Neural progenitor cell (in vitro differentiated cells): ENCODE measurements around the gene UNC5CL. TPM values are rescaled to one million over a fixed set of nuclear protein-coding genes. Genes with fewer than 3 reads are reported as not detected.

ENCODE experiments used
- DNase-seq: peaks from one replicate; pipeline ENCODE4 v3.0.0-alpha.2; 2016; ENCODE audit warnings: low spot score
- H2AFZ ChIP-seq: fragments of 200-600 bp; sonication (generic); replicated peaks from 2 replicates; pipeline ENCODE4 v1.6.1; 2016; ENCODE audit warnings: antibody characterized with exemption
- H3F3A ChIP-seq: fragments of 200-600 bp; sonication (generic); 2 replicates; pipeline ENCODE4 v1.6.1; 2016; ENCODE audit warnings: antibody characterized with exemption, low read depth
- H3K27ac ChIP-seq: fragments of 200-600 bp; sonication (generic); 2 replicates; pipeline ENCODE4 v1.5.1; 2016; ENCODE audit warnings: mild to moderate bottlenecking
- H3K27me3 ChIP-seq: fragments of 200-600 bp; sonication (generic); 2 replicates; pipeline ENCODE4 v1.6.1; 2016; ENCODE audit warnings: mild to moderate bottlenecking, moderate library complexity
- H3K36me3 ChIP-seq: fragments of 200-600 bp; sonication (generic); 2 replicates; pipeline ENCODE4 v1.5.1; 2016
- H3K4me1 ChIP-seq: fragments of 200-600 bp; sonication (generic); 2 replicates; pipeline ENCODE4 v1.6.1; 2016; ENCODE audit warnings: mixed run types
- H3K4me2 ChIP-seq: fragments of 200-600 bp; sonication (generic); 2 replicates; pipeline ENCODE4 v1.6.1; 2016
- H3K4me3 ChIP-seq: fragments of 200-600 bp; sonication (generic); 2 replicates; pipeline ENCODE4 v1.5.1; 2016
- H3K79me2 ChIP-seq: fragments of 200-600 bp; sonication (generic); 2 replicates; pipeline ENCODE4 v1.6.1; 2016; ENCODE audit warnings: low read depth
- H3K9ac ChIP-seq: fragments of 200-600 bp; sonication (generic); 2 replicates; pipeline ENCODE4 v1.6.1; 2016
- H3K9me3 ChIP-seq: fragments of 200-600 bp; sonication (generic); 2 replicates; pipeline ENCODE4 v1.5.1; 2016; ENCODE audit warnings: low read depth
- H4K20me1 ChIP-seq: fragments of 200-600 bp; sonication (generic); 2 replicates; pipeline ENCODE4 v1.6.1; 2016; ENCODE audit warnings: low read depth
- H3K27ac Mint-ChIP-seq: 3 replicates; pipeline ENCODE4 v1.8.0; 2021; ENCODE audit warnings: mixed read lengths
- H3K27me3 Mint-ChIP-seq: 2 replicates; pipeline ENCODE4 v1.8.0; 2022; ENCODE audit warnings: low read depth, mild to moderate bottlenecking, inconsistent platforms, moderate library complexity, mixed read lengths; ENCODE audit not compliant: insufficient read depth
- H3K36me3 Mint-ChIP-seq: 3 replicates; pipeline ENCODE4 v1.8.0; 2021; ENCODE audit warnings: mixed read lengths
- H3K4me1 Mint-ChIP-seq: 3 replicates; pipeline ENCODE4 v1.8.0; 2021; ENCODE audit warnings: mixed read lengths
- H3K4me3 Mint-ChIP-seq: 3 replicates; pipeline ENCODE4 v1.8.0; 2021; ENCODE audit warnings: mild to moderate bottlenecking, moderate library complexity, mixed read lengths
- H3K9me3 Mint-ChIP-seq: 3 replicates; pipeline ENCODE4 v1.8.0; 2020; ENCODE audit warnings: mixed read lengths
- EZH2 ChIP-seq: fragments of 200-600 bp; sonication (generic); IDR thresholded peaks from 2 replicates; pipeline ENCODE4 v1.6.1; 2017; ENCODE audit warnings: antibody characterized with exemption, mild to moderate bottlenecking, moderate library complexity
- EZH2phosphoT487 ChIP-seq: fragments of 200-600 bp; sonication (generic); IDR thresholded peaks from 2 replicates; pipeline ENCODE4 v1.6.1; 2017; ENCODE audit warnings: antibody characterized with exemption
- total RNA-seq: library from RNA; depleted of rRNA; stranded (reverse); fragments of >200 nt; gene quantifications from 2 replicates; pipeline ENCODE4 v1.2.3, GENCODE V29; 2015; ENCODE audit warnings: low replicate concordance
- TF ChIP-seq, protein P1 (sequence below): fragments of 200-600 bp; sonication (generic); IDR thresholded peaks from 2 replicates; pipeline ENCODE4 v1.5.1; 2017; ENCODE audit warnings: antibody characterized with exemption, mild to moderate bottlenecking

Gene UNC5CL
- total RNA-seq, 1 donor from 2014 or later: 2.2 TPM

DNA sequence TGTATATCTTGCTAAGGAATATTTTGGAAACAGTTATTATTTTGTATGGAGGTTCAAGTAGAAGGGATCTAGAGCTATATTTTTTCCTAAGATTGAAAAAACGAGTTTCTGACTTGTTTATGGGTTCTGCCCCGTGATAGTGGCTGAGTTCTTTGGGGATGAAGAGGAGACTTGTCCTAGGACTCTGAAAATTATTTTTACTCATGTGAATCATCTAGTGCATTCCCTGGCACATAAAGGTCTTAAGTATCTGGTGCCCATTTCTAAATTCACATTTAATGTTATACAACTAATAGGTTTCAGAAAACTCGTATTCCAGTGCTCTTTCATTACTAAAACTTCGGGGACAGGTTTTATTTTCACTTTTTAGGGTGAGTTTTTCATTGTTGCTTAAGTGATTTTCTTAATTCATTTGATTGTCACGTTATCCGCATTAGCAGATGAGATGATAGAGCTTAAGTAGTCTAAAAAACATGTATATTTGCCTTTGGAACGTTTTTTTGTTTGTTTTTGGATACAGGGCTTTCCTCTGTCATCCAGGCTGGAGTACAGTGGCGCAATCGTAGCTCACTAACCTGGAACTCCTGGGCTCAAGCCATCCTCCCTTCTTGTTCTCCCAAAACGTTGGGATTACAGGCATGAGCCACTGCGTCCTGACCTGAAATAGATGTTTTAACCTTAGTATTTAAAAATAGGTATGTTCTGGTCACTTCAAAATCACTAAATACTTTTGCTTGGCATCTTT lies 35.8 kb upstream of the UNC5CL start:
- H4K20me1 ChIP-seq: peaks cover 56% of the 10 kb centered on the region
- H3K27ac Mint-ChIP-seq: peak overlapping the region; percentile 98
- H3K4me3 ChIP-seq: peak overlapping the region; percentile 96
- TF ChIP-seq EZH2 (no peak), EZH2phosphoT487 (no peak)
- TF ChIP-seq, protein P1, sequence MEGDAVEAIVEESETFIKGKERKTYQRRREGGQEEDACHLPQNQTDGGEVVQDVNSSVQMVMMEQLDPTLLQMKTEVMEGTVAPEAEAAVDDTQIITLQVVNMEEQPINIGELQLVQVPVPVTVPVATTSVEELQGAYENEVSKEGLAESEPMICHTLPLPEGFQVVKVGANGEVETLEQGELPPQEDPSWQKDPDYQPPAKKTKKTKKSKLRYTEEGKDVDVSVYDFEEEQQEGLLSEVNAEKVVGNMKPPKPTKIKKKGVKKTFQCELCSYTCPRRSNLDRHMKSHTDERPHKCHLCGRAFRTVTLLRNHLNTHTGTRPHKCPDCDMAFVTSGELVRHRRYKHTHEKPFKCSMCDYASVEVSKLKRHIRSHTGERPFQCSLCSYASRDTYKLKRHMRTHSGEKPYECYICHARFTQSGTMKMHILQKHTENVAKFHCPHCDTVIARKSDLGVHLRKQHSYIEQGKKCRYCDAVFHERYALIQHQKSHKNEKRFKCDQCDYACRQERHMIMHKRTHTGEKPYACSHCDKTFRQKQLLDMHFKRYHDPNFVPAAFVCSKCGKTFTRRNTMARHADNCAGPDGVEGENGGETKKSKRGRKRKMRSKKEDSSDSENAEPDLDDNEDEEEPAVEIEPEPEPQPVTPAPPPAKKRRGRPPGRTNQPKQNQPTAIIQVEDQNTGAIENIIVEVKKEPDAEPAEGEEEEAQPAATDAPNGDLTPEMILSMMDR: no peak
- H3K27me3 Mint-ChIP-seq: no peaks in the 10 kb centered on the region
- H3K4me3 Mint-ChIP-seq: peak overlapping the region; percentile 92
- H3K4me1 ChIP-seq: peaks cover 37% of the 10 kb centered on the region
- H3K9me3 Mint-ChIP-seq: no peaks in the 10 kb centered on the region
- no peaks in the 10 kb centered on the region for H3K9me3 ChIP-seq
- H3K27ac ChIP-seq: no peak overlapping the region
- no peak overlapping the region for H3K9ac ChIP-seq
- no peak for DNase-seq
- H2AFZ ChIP-seq: no peak overlapping the region
- H3K4me1 Mint-ChIP-seq: peaks cover 28% of the 10 kb centered on the region
- H3F3A ChIP-seq: peaks cover 34% of the 10 kb centered on the region
- no peaks in the 10 kb centered on the region for H3K27me3 ChIP-seq
- H3K4me2 ChIP-seq: peak overlapping the region; percentile 92
- H3K79me2 ChIP-seq: peaks cover 81% of the 10 kb centered on the region
- peaks cover 2% of the 10 kb centered on the region for H3K36me3 Mint-ChIP-seq
- peaks cover 14% of the 10 kb centered on the region for H3K36me3 ChIP-seq

DNA sequence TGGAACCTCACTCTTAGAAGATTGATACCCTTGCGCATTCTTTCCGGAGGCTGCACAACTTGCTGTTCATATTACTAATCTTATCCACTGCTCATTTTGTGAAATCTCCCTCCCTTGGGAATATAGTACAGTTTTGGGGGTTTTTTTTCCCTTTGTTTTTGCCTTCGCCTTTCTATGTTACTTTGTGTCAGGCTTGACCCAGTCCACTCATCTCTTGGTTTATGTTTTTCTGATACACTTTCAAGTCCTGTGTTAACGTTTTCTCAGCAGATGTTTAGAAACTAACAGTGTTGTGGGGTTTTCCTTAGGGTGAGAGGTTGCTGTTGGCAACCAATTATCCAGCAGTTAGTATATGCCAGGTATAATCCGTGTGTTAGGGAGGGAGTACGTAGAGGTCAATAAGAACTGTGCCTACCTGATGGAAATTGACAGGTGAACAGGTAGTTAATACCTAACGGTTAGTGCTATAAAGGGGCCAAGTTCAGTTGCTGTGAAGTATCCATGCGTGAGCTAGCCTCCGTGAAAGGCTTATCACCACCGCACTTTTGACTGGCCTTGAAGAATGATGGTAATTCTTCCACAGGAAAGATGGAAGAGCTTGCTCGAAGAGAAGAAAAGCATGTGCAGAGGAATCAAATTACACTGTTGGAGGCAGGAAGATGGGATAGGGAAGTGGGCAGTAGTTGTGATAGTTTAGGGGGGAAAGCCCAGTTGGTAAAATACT lies 35.1 kb upstream of the UNC5CL start:
- Histone ChIP-seq H3K27me3 (no peaks in the 10 kb centered on the region), H3K79me2 (peaks cover 73% of the 10 kb centered on the region), H3K27ac (peak overlapping the region; percentile 97), H3K36me3 (peaks cover 14% of the 10 kb centered on the region), H3F3A (peaks cover 34% of the 10 kb centered on the region), H2AFZ (no peak overlapping the region), H4K20me1 (peaks cover 54% of the 10 kb centered on the region), H3K4me3 (peak overlapping the region; percentile 96), H3K9me3 (no peaks in the 10 kb centered on the region), H3K4me1 (peaks cover 37% of the 10 kb centered on the region), H3K4me2 (peak overlapping the region; percentile 92), H3K9ac (peak overlapping the region; percentile 92)
- Mint-ChIP-seq H3K27ac (peak overlapping the region; percentile 98), H3K27me3 (no peaks in the 10 kb centered on the region), H3K4me3 (peak overlapping the region; percentile 92), H3K9me3 (no peaks in the 10 kb centered on the region), H3K36me3 (no peaks in the 10 kb centered on the region), H3K4me1 (peaks cover 28% of the 10 kb centered on the region)
- DNase-seq: peak; percentile 22
- TF ChIP-seq, protein P1: no peak
- TF ChIP-seq EZH2phosphoT487 (no peak), EZH2 (no peak)

DNA sequence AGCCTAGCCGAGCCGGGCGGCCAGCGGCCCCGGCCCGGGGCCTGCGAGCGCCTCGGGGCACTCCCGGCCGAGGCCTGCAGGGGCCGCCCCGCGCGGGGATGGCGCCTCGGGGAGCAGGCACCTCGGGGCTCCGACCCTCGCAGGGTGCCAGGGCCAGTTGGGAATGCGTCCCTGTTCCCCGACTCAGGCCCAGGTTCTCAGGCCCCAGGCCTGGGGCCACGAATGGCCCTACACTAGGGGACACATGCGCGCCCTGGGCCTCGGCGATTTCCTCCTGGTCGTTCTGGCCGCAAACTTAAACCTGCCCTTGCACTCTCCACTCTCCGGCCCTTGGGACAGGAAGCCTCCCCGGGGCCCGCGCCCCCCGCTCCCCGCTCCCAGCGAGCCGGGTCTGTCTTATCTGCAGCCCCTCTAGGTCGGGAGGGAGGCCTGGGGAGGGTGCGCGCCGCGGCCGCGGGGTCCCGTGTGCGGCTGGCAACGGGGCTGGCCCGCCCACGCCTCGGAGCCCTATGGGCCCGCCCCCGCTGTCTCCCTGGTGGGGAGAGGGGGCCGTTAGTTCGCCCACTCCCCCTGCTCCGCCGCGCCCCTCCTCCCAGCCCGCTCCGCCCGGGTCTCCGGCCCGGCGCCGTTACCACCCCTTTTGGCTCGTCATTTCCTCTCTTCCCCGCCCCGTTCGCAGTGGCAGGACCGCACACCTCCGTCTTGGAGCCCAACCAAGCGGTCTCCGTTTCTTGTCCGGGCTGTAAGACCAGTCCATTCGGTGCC lies 34.4 kb upstream of the UNC5CL start:
- peak overlapping the region; percentile 98 for H3K27ac Mint-ChIP-seq
- Histone ChIP-seq H3K79me2 (peaks cover 66% of the 10 kb centered on the region), H2AFZ (no peak overlapping the region)

More for the DNA sequence above, 34.4 kb upstream of the UNC5CL start:
- no peaks in the 10 kb centered on the region for H3K27me3 ChIP-seq
- peaks cover 46% of the 10 kb centered on the region for H4K20me1 ChIP-seq
- TF ChIP-seq, protein P1: peak; percentile 57
- no peak for TF ChIP-seq EZH2phosphoT487
- TF ChIP-seq EZH2: no peak
- peaks cover 9% of the 10 kb centered on the region for H3K36me3 ChIP-seq
- H3K4me1 ChIP-seq: peaks cover 37% of the 10 kb centered on the region
- Mint-ChIP-seq H3K27me3 (no peaks in the 10 kb centered on the region), H3K4me3 (peak overlapping the region; percentile 92), H3K4me1 (peaks cover 28% of the 10 kb centered on the region), H3K9me3 (no peaks in the 10 kb centered on the region), H3K36me3 (no peaks in the 10 kb centered on the region)
- H3K4me3 ChIP-seq: peak overlapping the region; percentile 96
- H3K4me2 ChIP-seq: peak overlapping the region; percentile 92
- no peaks in the 10 kb centered on the region for H3K9me3 ChIP-seq
- H3F3A ChIP-seq: peaks cover 34% of the 10 kb centered on the region
- H3K9ac ChIP-seq: peak overlapping the region; percentile 92
- peak overlapping the region; percentile 97 for H3K27ac ChIP-seq
- peak; percentile 92 for DNase-seq
